Prostate gland (tissue), 2 donors: ENCODE results near the gene RADIL. TPM values are rescaled to one million over a fixed set of nuclear protein-coding genes. Genes with fewer than 3 reads are reported as not detected.

Experiments
- DNase-seq: peaks from one replicate; pipeline ENCODE4 v3.0.0-alpha.2; 2019; ENCODE audit warnings: low spot score
- H3K27ac ChIP-seq, 2 donors: fragments of 200-600 bp; sonication (generic); 2 replicates each; pipeline ENCODE4 v1.5.1; 2017 to 2019
- H3K27me3 ChIP-seq: fragments of 200-600 bp; sonication (generic); replicated peaks from 2 replicates; pipeline ENCODE4 v1.5.1; 2019; ENCODE audit not compliant: insufficient read depth
- H3K36me3 ChIP-seq, 2 donors: fragments of 200-600 bp; sonication (generic); 1 replicate in 1 of 2; 2 replicates in 1 of 2; pipeline versions ENCODE4 v1.5.1 to v1.8.1; 2017 to 2019
- H3K4me1 ChIP-seq: fragments of 200-600 bp; sonication (generic); replicated peaks from 2 replicates; pipeline ENCODE4 v1.5.1; 2019
- H3K4me3 ChIP-seq, 2 donors: fragments of 200-600 bp; sonication (generic); 2 replicates each; pipeline ENCODE4 v1.5.1; 2017 to 2019
- H3K9me3 ChIP-seq: fragments of 200-600 bp; sonication (generic); 2 replicates; pipeline ENCODE4 v1.5.1; 2017
- CTCF ChIP-seq, 4 experiments: fragments of 200-600 bp in 2 of 4; fragments of 450-650 bp in 2 of 4; sonication (generic) in 2 of 4; IDR thresholded peaks; 1 replicate in 3 of 4; 2 replicates in 1 of 4; pipeline ENCODE4 v1.5.1; 2016 to 2019; ENCODE audit warnings: antibody characterized with exemption in 4 of 4, mild to moderate bottlenecking in 2 of 4, moderate library complexity in 2 of 4
- POLR2A ChIP-seq: fragments of 450-650 bp; IDR thresholded peaks from one replicate; pipeline ENCODE4 v1.6.1; 2016; ENCODE audit warnings: antibody characterized with exemption, mild to moderate bottlenecking
- POLR2AphosphoS5 ChIP-seq: sonication (generic); formaldehyde crosslinking; IDR thresholded peaks from one replicate; pipeline ENCODE4 v1.6.1; 2017; ENCODE audit warnings: antibody characterized with exemption
- WGBS: methylation state at CpG from one replicate; pipeline ENCODE4 v1.1.5; 2018; 5-methylcytosine and 5-hydroxymethylcytosine counted together
- intact Hi-C: fragments of 100-400 bp; cut with DNase I; formaldehyde crosslinking; loops from one replicate; pipeline ENCODE4 v1.14.2; 2022
- total RNA-seq, 2 donors: library from RNA; depleted of rRNA; stranded (reverse); fragments of >200 nt; gene quantifications; one replicate each; pipeline ENCODE4 v1.1.0, GENCODE V29; 2016

Gene RADIL
- total RNA-seq, 2 donors from 2014 or later = 1.8 to 12.0 TPM

GRCh38 chr7:4807598-4808016 lies 75.9 kb downstream of the RADIL start:
- no peaks in the 10 kb centered on the region for H3K36me3 ChIP-seq
- no peak overlapping the region for H3K4me3 ChIP-seq
- no peak for DNase-seq
- H3K27me3 ChIP-seq = no peaks in the 10 kb centered on the region
- no peaks in the 10 kb centered on the region for H3K9me3 ChIP-seq
- 13% methylated on average over 5 of the region's 5 CpGs for WGBS
- H3K27ac ChIP-seq = no peak overlapping the region
- TF ChIP-seq CTCF (IDR thresholded peaks at IDR 0.05) (no peak), POLR2A (no peak), POLR2AphosphoS5 (no peak)
- no peaks in the 10 kb centered on the region for H3K4me1 ChIP-seq
- intact Hi-C loops = no loop called here

DNA sequence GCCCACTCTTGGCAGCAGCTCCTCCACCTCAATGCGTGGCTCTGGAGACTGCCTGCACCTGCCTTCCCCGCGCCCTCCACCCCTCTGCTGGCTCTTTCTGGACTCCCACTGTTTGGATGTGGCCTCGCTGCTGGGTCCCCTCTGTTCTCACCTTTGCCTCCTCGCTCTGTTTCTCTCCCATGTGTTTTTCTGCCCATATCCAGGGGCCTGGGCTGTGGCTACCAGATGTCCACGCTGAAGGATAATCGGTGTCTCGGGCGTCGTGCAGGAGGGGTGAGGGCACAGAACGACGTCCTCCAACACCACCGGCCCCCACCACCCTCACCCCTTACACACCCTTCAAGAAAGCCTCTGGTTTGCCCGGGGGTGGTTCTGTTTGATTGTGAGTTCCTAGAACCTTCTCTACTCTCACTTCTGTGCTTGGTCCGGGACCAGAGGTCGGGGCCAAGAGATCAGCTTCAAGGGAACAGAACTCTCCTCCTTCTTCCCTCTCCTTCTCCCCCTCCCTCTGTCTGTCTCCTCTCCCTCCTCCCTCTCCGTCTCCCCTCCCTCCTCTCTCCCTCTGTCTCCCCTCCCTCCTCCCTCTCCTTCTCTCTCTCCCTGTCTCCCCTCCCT lies 76.4 kb downstream of the RADIL start:
- no peaks in the 10 kb centered on the region for H3K27me3 ChIP-seq
- intact Hi-C loops = no loop called here
- DNase-seq = no peak
- no peaks in the 10 kb centered on the region for H3K9me3 ChIP-seq
- no peaks in the 10 kb centered on the region for H3K4me1 ChIP-seq
- WGBS = 60% methylated on average over 17 of the region's 17 CpGs
- H3K27ac ChIP-seq = no peak overlapping the region
- H3K4me3 ChIP-seq = no peak overlapping the region
- H3K36me3 ChIP-seq = no peaks in the 10 kb centered on the region
- no peak for TF ChIP-seq POLR2AphosphoS5
- TF ChIP-seq CTCF (IDR thresholded peaks at IDR 0.05) = no peak
- no peak for TF ChIP-seq POLR2A

DNA sequence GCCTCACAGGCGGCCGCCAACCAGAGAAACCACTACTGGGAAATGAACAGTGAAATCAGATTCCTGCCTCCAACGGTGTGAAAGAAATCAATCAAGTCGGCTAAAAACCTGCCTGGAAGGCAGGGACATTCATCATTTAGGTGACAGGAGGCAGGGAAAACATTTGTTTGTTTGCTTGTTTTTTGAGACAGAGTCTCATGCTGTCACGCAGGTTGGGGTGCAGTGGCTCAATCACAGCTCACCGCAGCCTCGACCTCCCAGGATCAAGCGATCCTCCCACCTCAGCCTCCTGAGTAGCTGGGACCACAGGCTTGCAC lies 77.6 kb downstream of the RADIL start:
- no peaks in the 10 kb centered on the region for H3K9me3 ChIP-seq
- H3K27me3 ChIP-seq = no peaks in the 10 kb centered on the region
- H3K36me3 ChIP-seq = no peaks in the 10 kb centered on the region
- WGBS = 78% methylated on average over 8 of the region's 8 CpGs
- H3K4me1 ChIP-seq = no peaks in the 10 kb centered on the region
- DNase-seq = no peak
- no peak overlapping the region for H3K4me3 ChIP-seq
- H3K27ac ChIP-seq = no peak overlapping the region
- no peak for TF ChIP-seq CTCF (IDR thresholded peaks at IDR 0.05)
- TF ChIP-seq POLR2A = no peak
- no peak for TF ChIP-seq POLR2AphosphoS5
- intact Hi-C loops = no loop called here

DNA sequence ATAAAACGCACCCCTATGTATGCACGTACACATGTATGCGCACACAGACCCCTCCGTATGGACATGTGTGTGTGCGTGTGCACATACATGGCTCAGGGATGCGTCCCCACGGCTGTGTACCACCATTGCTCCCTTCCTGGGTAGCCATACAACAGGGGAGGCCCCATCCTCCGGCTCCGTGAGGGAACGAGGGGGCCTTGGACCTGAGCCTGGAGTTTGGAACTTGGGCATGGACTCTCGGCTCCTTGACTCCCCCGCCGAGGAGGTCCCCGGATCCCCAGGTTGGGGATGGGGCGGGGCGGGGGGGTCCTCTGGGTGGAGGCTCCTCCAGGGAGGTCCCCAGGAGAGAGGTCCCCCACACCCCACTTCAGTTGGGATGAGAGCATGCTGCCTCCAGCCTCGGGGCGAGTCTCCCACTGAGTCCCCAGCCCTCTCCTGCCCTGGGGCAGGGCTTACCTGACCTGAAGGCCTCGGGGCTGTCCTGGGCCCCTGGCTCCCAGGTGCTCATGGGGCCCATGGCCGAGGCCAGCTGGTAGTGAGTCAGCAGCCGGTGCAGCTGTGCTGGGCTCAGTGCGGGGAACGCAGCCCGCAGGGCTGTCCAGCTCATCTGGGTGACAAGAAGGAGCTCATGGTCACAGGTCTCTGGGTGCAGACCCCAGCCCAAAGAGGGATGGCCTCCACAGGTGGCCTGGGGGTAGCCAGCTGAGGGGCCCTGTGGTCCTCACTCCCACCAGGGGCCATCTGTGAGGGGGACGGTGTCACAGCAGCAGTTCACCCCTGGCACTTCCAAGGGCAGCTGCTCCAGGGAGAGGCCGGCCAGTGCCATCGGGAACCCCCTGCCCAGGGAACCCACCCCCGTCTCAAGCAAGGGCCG lies 78.2 kb downstream of the RADIL start:
- intact Hi-C loops = no loop called here
- Histone ChIP-seq H3K4me1 (no peaks in the 10 kb centered on the region), H3K36me3 (no peaks in the 10 kb centered on the region), H3K9me3 (no peaks in the 10 kb centered on the region), H3K27me3 (no peaks in the 10 kb centered on the region), H3K27ac (no peak overlapping the region), H3K4me3 (no peak overlapping the region)
- no peak for DNase-seq
- TF ChIP-seq POLR2AphosphoS5 (no peak), POLR2A (no peak), CTCF (IDR thresholded peaks at IDR 0.05) (no peak)
- 86% methylated on average over 27 of the region's 29 CpGs for WGBS
